ENCODE results near the gene TLL2.

TLL2 gene

DNA sequence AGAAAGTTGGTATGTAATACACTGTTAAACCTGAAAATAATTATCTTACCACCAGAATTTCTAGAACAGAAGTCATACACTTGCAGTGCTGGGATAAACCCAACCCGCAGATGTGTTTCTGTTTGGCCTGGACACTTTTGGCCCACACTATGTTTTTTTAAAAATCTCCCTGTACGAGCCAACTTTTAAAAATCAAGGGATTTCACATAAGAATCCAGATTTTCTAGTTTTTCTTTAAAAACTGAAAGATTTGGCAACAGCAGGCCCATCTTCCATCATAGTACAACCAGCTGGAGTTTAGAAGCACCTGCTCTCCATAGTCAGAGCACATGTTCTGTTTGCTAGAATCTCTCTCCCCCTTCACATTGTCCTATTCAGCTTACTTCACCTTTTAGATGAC lies 74.0 kb downstream of the TLL2 start:
- no peak for ATAC-seq
- Mint-ChIP-seq H3K36me3 (ENCODE audit: low read depth) (no peaks in the 10 kb centered on the region), H3K4me3 (no peak overlapping the region)

GRCh38 chr10:96436035-96436434 lies 77.7 kb downstream of the TLL2 start:
- Mint-ChIP-seq H3K36me3 (ENCODE audit: low read depth) (no peaks in the 10 kb centered on the region), H3K27ac (no peak overlapping the region), H3K4me1 (no peaks in the 10 kb centered on the region), H3K27me3 (peaks cover 7% of the 10 kb centered on the region), H3K4me3 (no peak overlapping the region), H3K9me3 (peaks cover 9% of the 10 kb centered on the region)
- DNase-seq (no peak), ATAC-seq (no peak)

More for the DNA sequence above, 74.0 kb downstream of the TLL2 start:
- Mint-ChIP-seq H3K27ac (no peak overlapping the region), H3K27me3 (peaks cover 2% of the 10 kb centered on the region), H3K9me3 (peaks cover 9% of the 10 kb centered on the region), H3K4me1 (no peaks in the 10 kb centered on the region)
- no peak for DNase-seq

GRCh38 chr10:96431211-96431970 lies 82.3 kb downstream of the TLL2 start:
- H3K4me1 Mint-ChIP-seq = no peaks in the 10 kb centered on the region
- DNase-seq (no peak), ATAC-seq (no peak)
- no peaks in the 10 kb centered on the region for H3K36me3 Mint-ChIP-seq (ENCODE audit: low read depth)
- peaks cover 31% of the 10 kb centered on the region for H3K27me3 Mint-ChIP-seq
- H3K4me3 Mint-ChIP-seq = no peak overlapping the region
- H3K27ac Mint-ChIP-seq = no peak overlapping the region
- peaks cover 9% of the 10 kb centered on the region for H3K9me3 Mint-ChIP-seq

DNA sequence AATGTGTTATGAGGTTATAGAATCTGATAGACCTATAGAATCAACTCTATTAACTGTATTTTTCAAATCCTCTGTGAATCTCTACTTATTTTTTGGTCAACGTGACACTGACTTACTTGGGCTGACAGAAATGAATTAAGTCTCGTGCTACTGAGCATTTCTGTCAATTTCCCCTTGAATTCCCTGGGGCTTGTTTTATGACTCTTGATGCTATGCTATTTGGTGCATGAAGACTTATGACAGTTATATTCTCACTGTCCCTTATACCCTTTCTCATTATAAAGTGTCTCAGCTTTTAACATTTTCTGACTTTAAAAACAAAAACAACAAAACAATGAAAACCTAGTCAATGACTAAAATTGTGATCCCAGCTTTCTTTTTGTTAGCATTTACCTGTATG lies 86.4 kb downstream of the TLL2 start:
- Mint-ChIP-seq H3K9me3 (no peaks in the 10 kb centered on the region), H3K27me3 (peaks cover 31% of the 10 kb centered on the region), H3K36me3 (ENCODE audit: low read depth) (no peaks in the 10 kb centered on the region), H3K4me3 (no peak overlapping the region), H3K4me1 (no peaks in the 10 kb centered on the region), H3K27ac (no peak overlapping the region)
- DNase-seq (no peak), ATAC-seq (no peak)

GRCh38 chr10:96422525-96422924 lies 91.2 kb downstream of the TLL2 start:
- DNase-seq (no peak), ATAC-seq (no peak)
- no peaks in the 10 kb centered on the region for H3K4me1 Mint-ChIP-seq
- H3K9me3 Mint-ChIP-seq = no peaks in the 10 kb centered on the region
- no peak overlapping the region for H3K27ac Mint-ChIP-seq
- peaks cover 15% of the 10 kb centered on the region for H3K27me3 Mint-ChIP-seq
- H3K36me3 Mint-ChIP-seq (ENCODE audit: low read depth) = no peaks in the 10 kb centered on the region
- no peak overlapping the region for H3K4me3 Mint-ChIP-seq

- Mint-ChIP-seq H3K27ac (no peak overlapping the region), H3K36me3 (ENCODE audit: low read depth) (no peaks in the 10 kb centered on the region), H3K4me1 (no peaks in the 10 kb centered on the region), H3K9me3 (no peaks in the 10 kb centered on the region), H3K27me3 (peaks cover 10% of the 10 kb centered on the region), H3K4me3 (no peak overlapping the region)
- ATAC-seq (no peak), DNase-seq (no peak)
Observed at GRCh38 chr10:96421995-96422394, 91.7 kb downstream of the TLL2 start.

DNA sequence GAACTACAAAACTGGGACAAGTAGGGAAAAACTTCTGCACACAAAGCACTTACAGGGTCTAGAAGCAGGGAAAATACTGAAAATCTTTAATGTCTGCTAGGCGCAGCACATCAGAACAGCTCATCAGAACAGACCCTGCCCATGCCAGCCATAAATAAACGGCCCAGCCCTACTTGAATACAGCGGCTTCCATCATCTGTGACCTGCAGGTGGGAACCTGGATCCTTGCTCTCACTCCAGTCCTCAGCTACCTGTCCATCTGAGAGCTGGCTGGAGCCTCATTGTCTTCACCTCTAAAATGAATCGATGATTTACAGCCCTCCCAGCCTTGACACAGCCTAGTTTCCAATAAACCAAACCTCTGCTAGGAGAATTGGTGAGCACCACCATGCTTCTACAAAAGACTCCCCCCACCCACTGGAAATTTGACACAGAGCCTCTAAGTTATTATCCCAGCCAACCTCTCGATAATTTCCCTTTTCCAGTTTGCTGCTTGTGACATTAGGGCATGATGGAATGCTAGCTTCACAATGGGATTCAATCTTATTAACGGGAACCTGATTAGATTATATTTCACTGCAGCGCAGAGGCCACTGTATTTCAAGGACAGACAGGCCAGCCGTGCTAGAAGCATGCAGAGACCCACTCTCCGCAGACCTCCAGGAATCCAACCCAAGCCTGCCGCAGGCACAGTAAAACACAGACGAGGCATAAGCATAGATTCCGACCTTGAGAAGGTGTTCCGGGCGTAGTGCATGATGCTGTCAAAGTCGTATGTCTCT lies 93.3 kb downstream of the TLL2 start:
- Mint-ChIP-seq H3K9me3 (no peaks in the 10 kb centered on the region), H3K27ac (no peak overlapping the region)

DNA sequence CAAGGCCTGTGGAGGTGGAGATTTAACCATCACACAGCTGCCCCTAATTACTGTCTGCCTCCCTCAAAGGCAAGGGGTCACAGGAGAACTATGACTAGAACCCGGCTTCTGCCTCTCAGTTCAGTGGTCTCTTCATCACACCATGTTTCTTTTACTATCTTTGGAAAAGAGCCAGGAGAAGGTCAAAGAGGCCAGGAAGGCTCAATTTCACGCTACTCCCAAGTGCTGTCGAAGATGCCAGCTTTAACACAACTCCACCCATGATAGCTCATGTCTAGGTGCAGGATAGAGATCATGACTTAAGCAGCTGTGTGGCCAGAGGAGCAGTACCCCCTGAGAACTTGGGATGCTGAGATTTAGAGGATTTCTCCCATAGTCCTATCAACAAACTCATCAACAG lies 94.4 kb downstream of the TLL2 start:
- Mint-ChIP-seq H3K27ac (no peak overlapping the region), H3K36me3 (ENCODE audit: low read depth) (no peaks in the 10 kb centered on the region), H3K27me3 (no peaks in the 10 kb centered on the region), H3K4me1 (no peaks in the 10 kb centered on the region), H3K9me3 (no peaks in the 10 kb centered on the region), H3K4me3 (no peak overlapping the region)
- ATAC-seq (no peak), DNase-seq (no peak)

More for the DNA sequence above, 93.3 kb downstream of the TLL2 start:
- no peak for DNase-seq
- peaks cover 2% of the 10 kb centered on the region for H3K27me3 Mint-ChIP-seq
- H3K4me3 Mint-ChIP-seq = no peak overlapping the region
- no peaks in the 10 kb centered on the region for H3K4me1 Mint-ChIP-seq
- H3K36me3 Mint-ChIP-seq (ENCODE audit: low read depth) = no peaks in the 10 kb centered on the region
- ATAC-seq = no peak

DNA sequence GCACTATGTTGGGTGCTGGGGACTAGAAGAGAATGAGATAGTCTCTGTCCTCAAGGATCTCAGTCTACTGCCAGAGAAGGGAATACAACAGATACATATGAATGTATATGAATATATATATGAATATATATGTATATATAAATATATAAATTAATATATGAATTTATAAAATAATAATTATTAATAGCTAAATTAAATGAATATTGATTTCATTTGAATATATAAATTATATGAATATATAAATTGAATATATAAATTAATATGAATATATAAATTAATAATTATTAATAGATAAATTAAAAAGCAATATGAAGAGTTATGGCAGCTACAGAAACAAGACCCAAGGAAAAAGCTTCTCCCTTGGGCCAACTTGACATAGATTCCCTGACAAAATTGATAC lies 95.1 kb downstream of the TLL2 start:
- DNase-seq (no peak), ATAC-seq (no peak)
- no peaks in the 10 kb centered on the region for H3K4me1 Mint-ChIP-seq
- no peaks in the 10 kb centered on the region for H3K27me3 Mint-ChIP-seq
- no peak overlapping the region for H3K4me3 Mint-ChIP-seq
- H3K27ac Mint-ChIP-seq = no peak overlapping the region
- H3K36me3 Mint-ChIP-seq (ENCODE audit: low read depth) = no peaks in the 10 kb centered on the region
- no peaks in the 10 kb centered on the region for H3K9me3 Mint-ChIP-seq

- H3K27ac Mint-ChIP-seq = no peak overlapping the region
Observed at GRCh38 chr10:96417441-96417840, 96.3 kb downstream of the TLL2 start.

GRCh38 chr10:96416643-96417042 lies 97.1 kb downstream of the TLL2 start:
- Mint-ChIP-seq H3K27me3 (peaks cover 6% of the 10 kb centered on the region), H3K36me3 (ENCODE audit: low read depth) (no peaks in the 10 kb centered on the region), H3K27ac (no peak overlapping the region), H3K4me1 (no peaks in the 10 kb centered on the region), H3K4me3 (no peak overlapping the region), H3K9me3 (no peaks in the 10 kb centered on the region)
- DNase-seq (no peak), ATAC-seq (no peak)

More at GRCh38 chr10:96417441-96417840, 96.3 kb downstream of the TLL2 start:
- DNase-seq (no peak), ATAC-seq (no peak)
- H3K27me3 Mint-ChIP-seq = peaks cover 6% of the 10 kb centered on the region
- no peaks in the 10 kb centered on the region for H3K9me3 Mint-ChIP-seq
- no peaks in the 10 kb centered on the region for H3K4me1 Mint-ChIP-seq
- H3K36me3 Mint-ChIP-seq (ENCODE audit: low read depth) = no peaks in the 10 kb centered on the region
- no peak overlapping the region for H3K4me3 Mint-ChIP-seq

DNA sequence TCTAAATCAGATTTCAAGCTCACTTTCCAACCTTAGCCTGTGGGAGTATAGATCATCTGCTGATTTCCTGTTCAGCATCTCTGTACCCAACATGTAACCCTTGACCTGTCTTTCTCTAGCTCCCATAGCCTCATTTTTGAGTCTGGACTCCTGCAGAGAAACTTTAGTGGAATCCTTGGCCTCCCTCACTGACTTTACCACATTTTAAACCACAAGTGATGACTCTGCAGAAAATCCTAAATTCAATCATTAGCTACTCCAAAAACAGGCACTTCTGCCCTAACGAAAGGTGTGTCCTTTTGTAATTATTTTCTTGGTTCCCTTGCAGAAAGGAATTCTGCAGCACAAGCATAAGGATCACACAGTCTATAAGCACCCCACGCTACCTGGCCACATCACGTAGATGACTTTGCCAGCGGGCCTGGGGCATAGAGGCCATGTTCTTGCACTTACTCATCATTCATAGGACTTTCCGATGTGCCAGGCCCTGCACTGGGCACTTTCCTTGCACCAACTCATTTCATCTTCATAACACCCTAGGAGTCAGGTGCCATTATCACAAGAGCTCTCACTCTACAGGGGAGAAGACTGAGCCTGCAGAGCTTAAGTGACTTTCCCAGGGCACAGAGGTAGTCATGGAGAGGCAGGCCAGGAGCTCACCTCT lies 97.7 kb downstream of the TLL2 start:
- H3K36me3 Mint-ChIP-seq (ENCODE audit: low read depth) = no peaks in the 10 kb centered on the region
- H3K27me3 Mint-ChIP-seq = peaks cover 6% of the 10 kb centered on the region
- H3K4me1 Mint-ChIP-seq = no peaks in the 10 kb centered on the region
- no peak for ATAC-seq
- H3K4me3 Mint-ChIP-seq = no peak overlapping the region
- no peak overlapping the region for H3K27ac Mint-ChIP-seq
- DNase-seq = no peak
- no peaks in the 10 kb centered on the region for H3K9me3 Mint-ChIP-seq

DNA sequence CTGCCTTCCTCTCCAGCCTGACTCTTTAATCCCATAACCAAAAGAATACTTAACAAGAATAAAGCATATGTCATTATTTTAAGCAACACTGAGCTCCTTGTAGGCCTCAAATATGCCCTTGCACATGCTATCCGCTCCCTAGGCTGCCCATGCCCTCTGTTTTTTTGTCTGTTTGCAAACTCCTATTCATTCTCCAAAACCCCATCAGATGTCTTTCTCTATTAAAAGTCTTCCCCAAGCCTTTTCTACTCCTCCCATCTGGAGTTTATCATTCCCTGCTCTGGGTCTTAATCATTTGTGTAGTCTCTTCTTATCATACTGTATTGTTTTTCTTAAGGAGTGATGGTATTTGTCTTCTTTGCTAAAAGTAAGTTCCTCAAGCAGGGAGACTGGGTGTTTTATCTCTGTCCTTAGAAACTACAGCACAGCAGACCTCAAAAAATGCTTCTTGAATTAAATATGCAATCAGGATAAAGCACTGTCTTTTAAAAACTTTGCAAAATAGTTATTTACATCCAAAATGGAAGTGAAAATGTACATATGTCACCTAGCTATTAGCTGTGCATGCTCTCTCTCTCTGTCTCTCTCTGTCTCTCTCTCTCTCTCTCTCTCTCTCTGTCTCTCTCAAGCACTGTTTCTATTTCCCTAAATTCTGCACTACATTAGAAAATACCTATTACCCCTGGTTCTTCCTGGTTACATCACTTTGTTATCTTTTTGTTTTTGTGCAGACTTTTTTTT lies 98.4 kb downstream of the TLL2 start:
- Mint-ChIP-seq H3K4me1 (no peaks in the 10 kb centered on the region), H3K4me3 (no peak overlapping the region), H3K36me3 (ENCODE audit: low read depth) (no peaks in the 10 kb centered on the region), H3K9me3 (no peaks in the 10 kb centered on the region), H3K27ac (no peak overlapping the region), H3K27me3 (peaks cover 6% of the 10 kb centered on the region)
- no peak for DNase-seq
- no peak for ATAC-seq

DNA sequence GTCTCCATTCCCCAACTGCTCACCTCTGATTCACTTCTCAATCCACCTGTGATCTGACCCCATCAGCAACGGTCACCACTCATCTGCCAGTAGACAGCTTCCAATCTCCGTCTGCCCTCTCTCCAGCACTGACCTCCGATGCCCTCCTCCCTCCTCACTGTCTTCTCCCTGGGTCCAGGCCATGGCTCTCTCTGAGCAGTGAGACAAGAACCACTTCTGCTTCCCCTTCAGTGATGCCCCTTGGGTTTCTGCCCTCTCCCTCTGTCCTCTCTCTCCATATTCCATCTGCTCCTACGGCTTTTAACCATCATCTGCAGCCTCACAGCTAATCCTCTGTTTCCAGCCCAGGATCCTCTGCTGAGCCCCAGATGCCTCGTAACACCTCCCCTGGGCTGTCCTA lies 99.4 kb downstream of the TLL2 start:
- no peaks in the 10 kb centered on the region for H3K36me3 Mint-ChIP-seq (ENCODE audit: low read depth)
- H3K9me3 Mint-ChIP-seq = no peaks in the 10 kb centered on the region
- H3K4me3 Mint-ChIP-seq = no peak overlapping the region
- H3K27ac Mint-ChIP-seq = no peak overlapping the region
- no peaks in the 10 kb centered on the region for H3K4me1 Mint-ChIP-seq
- no peak for DNase-seq
- ATAC-seq = no peak
- H3K27me3 Mint-ChIP-seq = peaks cover 6% of the 10 kb centered on the region

Measured in activated naive CD8-positive, alpha-beta T cell treated with anti-CD3 and anti-CD28 coated beads, Interleukin-2, amount 50 U/mL, for 24 hours (primary cell).